Measurements from ENCODE around the gene PTH1R.

PTH1R gene

GRCh38 chr3:46850468-46850779 is 27.1 kb upstream of the PTH1R start:
- no peak for DNase-seq

GRCh38 chr3:46851364-46852333 is 25.9 kb upstream of the PTH1R start:
- DNase-seq = no peak

- no peak for DNase-seq
These were observed 25.2 kb upstream of the PTH1R start for GRCh38 chr3:46852334-46852720.

GRCh38 chr3:46852839-46853355 is 24.6 kb upstream of the PTH1R start:
- no peak for DNase-seq

- DNase-seq = no peak
These were observed 23.8 kb upstream of the PTH1R start for GRCh38 chr3:46853441-46854415.

- no peak for DNase-seq
These were observed 22.9 kb upstream of the PTH1R start for GRCh38 chr3:46854555-46854991.

GRCh38 chr3:46856576-46857471 is 20.7 kb upstream of the PTH1R start:
- no peak for DNase-seq

GRCh38 chr3:46857485-46858341 is 19.8 kb upstream of the PTH1R start:
- no peak for DNase-seq

GRCh38 chr3:46858456-46858855 is 19.1 kb upstream of the PTH1R start:
- DNase-seq = no peak

- DNase-seq = no peak
These were observed 18.4 kb upstream of the PTH1R start for GRCh38 chr3:46859001-46859710.

- DNase-seq = no peak
These were observed 17.3 kb upstream of the PTH1R start for GRCh38 chr3:46860017-46860809.

- DNase-seq = no peak
These were observed 16.5 kb upstream of the PTH1R start for GRCh38 chr3:46860810-46861604.

- DNase-seq = no peak
These were observed 15.7 kb upstream of the PTH1R start for GRCh38 chr3:46861605-46862368.

- DNase-seq = no peak
These were observed 15.0 kb upstream of the PTH1R start for GRCh38 chr3:46862369-46863025.

- no peak for DNase-seq
These were observed 14.2 kb upstream of the PTH1R start, which contains the start of gene MYL3 for GRCh38 chr3:46863261-46863782. Gene MYL3, minus strand, starts transcription at chr3:46863444. Its CDS starts 54 bp downstream, at chr3:46863390.

- DNase-seq = no peak
These were observed 13.2 kb upstream of the PTH1R start for GRCh38 chr3:46864061-46864881.
